SK-N-SH (cell line): ENCODE measurements around the gene B3GNT5. TPM values are rescaled to one million over a fixed set of nuclear protein-coding genes. Genes with fewer than 3 reads are reported as not detected.

Source experiments
- CTCF ChIA-PET: fragments of 300-600, 350-600 bp; formaldehyde crosslinking; extraction: SDS; loops from one replicate; lab custom pipeline; 2021; lab: Yijun Ruan, JAX
- POLR2A ChIA-PET: fragments of 350-600 bp; sonication (Branson Sonifier 250); formaldehyde crosslinking; extraction: SDS; loops from one replicate; lab custom pipeline; 2020; ENCODE audit warnings: antibody characterized with exemption, inconsistent platforms; lab: Yijun Ruan, JAX
- DNase-seq: peaks from one replicate; pipeline ENCODE4 v3.0.0; 2012
- H2AFZ ChIP-seq: fragments of 200-600 bp; sonication (generic); 2 replicates; pipeline ENCODE4 v1.8.1; 2016; ENCODE audit warnings: antibody characterized with exemption, mild to moderate bottlenecking, low read depth
- H3F3A ChIP-seq: fragments of 200-600 bp; sonication (generic); replicated peaks from 2 replicates; pipeline ENCODE3; 2016; ENCODE audit warnings: antibody characterized with exemption, mild to moderate bottlenecking; ENCODE audit not compliant: insufficient read depth
- H3K27ac ChIP-seq, 2 experiments: fragments of 200-500 bp in 1 of 2; fragments of 200-600 bp in 1 of 2; sonication (Bioruptor generic) in 1 of 2; sonication (generic), shearing (Covaris generic) in 1 of 2; 2 replicates each; pipeline versions ENCODE4 v1.5.1 to v1.6.1; 2014 to 2016; ENCODE audit warnings: low read depth in 2 of 2, inconsistent platforms in 1 of 2, low read length in 1 of 2, mild to moderate bottlenecking in 1 of 2, mixed read lengths in 1 of 2
- H3K27me3 ChIP-seq: fragments of 200-600 bp; sonication (generic), shearing (Covaris generic); 2 replicates; pipeline ENCODE4 v1.6.1; 2016; ENCODE audit warnings: mixed run types; ENCODE audit not compliant: insufficient read depth
- H3K36me3 ChIP-seq, 2 experiments: fragments of 200-500 bp in 1 of 2; fragments of 200-600 bp in 1 of 2; sonication (Bioruptor generic) in 1 of 2; sonication (generic) in 1 of 2; replicated peaks in 1 of 2; 2 replicates each; pipeline versions ENCODE3 to v1.5.1; 2014 to 2016; ENCODE audit warnings: low read length in 1 of 2, mild to moderate bottlenecking in 1 of 2; ENCODE audit not compliant: insufficient read depth in 2 of 2, control insufficient read depth in 1 of 2
- H3K4me1 ChIP-seq, 2 experiments: fragments of 200-500 bp in 1 of 2; fragments of 200-600 bp in 1 of 2; sonication (Bioruptor generic) in 1 of 2; sonication (generic), shearing (Covaris generic) in 1 of 2; 2 replicates each; pipeline versions ENCODE4 v1.5.1 to v1.6.1; 2014 to 2016; ENCODE audit warnings: low read depth in 1 of 2, low read length in 1 of 2, mixed run types in 1 of 2; ENCODE audit not compliant: insufficient read depth in 2 of 2, control insufficient read depth in 1 of 2
- H3K4me2 ChIP-seq: fragments of 200-600 bp; sonication (generic), shearing (Covaris generic); 2 replicates; pipeline ENCODE4 v1.6.1; 2017; ENCODE audit warnings: mixed run types
- H3K4me3 ChIP-seq, 2 experiments: fragments of 200-500 bp in 1 of 2; fragments of 200-600 bp in 1 of 2; sonication (Bioruptor generic) in 1 of 2; sonication (generic), shearing (Covaris generic) in 1 of 2; 2 replicates each; pipeline versions ENCODE4 v1.5.1 to v1.8.1; 2014 to 2016; ENCODE audit warnings: low read depth in 2 of 2, inconsistent platforms in 1 of 2, low read length in 1 of 2, mild to moderate bottlenecking in 1 of 2, mixed read lengths in 1 of 2, moderate library complexity in 1 of 2
- H3K79me2 ChIP-seq: fragments of 200-600 bp; sonication (generic); 2 replicates; pipeline ENCODE4 v1.8.1; 2017; ENCODE audit warnings: mild to moderate bottlenecking; ENCODE audit not compliant: insufficient read depth
- H3K9ac ChIP-seq: fragments of 200-600 bp; sonication (generic); 2 replicates; pipeline ENCODE4 v1.6.1; 2017; ENCODE audit warnings: mixed run types
- H3K9me2 ChIP-seq: fragments of 200-600 bp; sonication (generic); 2 replicates; pipeline ENCODE4 v1.6.1; 2017; ENCODE audit warnings: mixed run types
- H3K9me3 ChIP-seq: fragments of 200-600 bp; sonication (generic); 2 replicates; pipeline ENCODE4 v1.6.1; 2017; ENCODE audit warnings: mixed run types, mild to moderate bottlenecking, moderate library complexity
- H4K20me1 ChIP-seq: fragments of 200-600 bp; sonication (generic); 2 replicates; pipeline ENCODE4 v1.6.1; 2017; ENCODE audit warnings: mild to moderate bottlenecking, mixed run types; ENCODE audit not compliant: insufficient read depth
- CHD2 ChIP-seq: fragments of 150-350 bp; IDR thresholded peaks from 2 replicates; pipeline ENCODE4 v1.6.1; 2018; ENCODE audit warnings: low read length; ENCODE audit not compliant: partially characterized antibody
- EP300 ChIP-seq, 2 experiments: IDR thresholded peaks; 2 replicates each; pipeline versions ENCODE4 v1.4.0 to v1.6.1; 2012; ENCODE audit warnings: borderline replicate concordance in 1 of 2, low read depth in 1 of 2, low read length in 1 of 2
- EZH2phosphoT487 ChIP-seq: fragments of 200-600 bp; sonication (generic); IDR thresholded peaks from 2 replicates; pipeline ENCODE4 v1.6.1; 2017; ENCODE audit warnings: low read depth, mixed run types, mild to moderate bottlenecking, antibody characterized with exemption, moderate library complexity, borderline replicate concordance
- FOSL2 ChIP-seq: IDR thresholded peaks from 2 replicates; pipeline ENCODE4 v1.4.0; 2012; ENCODE audit warnings: low read depth, mild to moderate bottlenecking, moderate library complexity, borderline replicate concordance
- FOXJ3 ChIP-seq: sonication (generic); formaldehyde crosslinking; IDR thresholded peaks from 2 replicates; pipeline ENCODE4 v1.5.1; 2020; ENCODE audit warnings: mild to moderate bottlenecking, missing genetic modification reagents
- FOXM1 ChIP-seq: IDR thresholded peaks from 2 replicates; pipeline ENCODE4 v1.4.0; 2012; ENCODE audit warnings: low read depth, mild to moderate bottlenecking
- GABPA ChIP-seq: IDR thresholded peaks from 2 replicates; pipeline ENCODE4 v1.4.0; 2012; ENCODE audit warnings: low read depth, mild to moderate bottlenecking
- GATA2 ChIP-seq: sonication (generic); formaldehyde crosslinking; IDR thresholded peaks from 2 replicates; pipeline ENCODE4 v1.5.0; 2020; ENCODE audit warnings: mild to moderate bottlenecking, missing genetic modification reagents
- MAX ChIP-seq: IDR thresholded peaks from 2 replicates; pipeline ENCODE4 v1.4.0; 2012; ENCODE audit warnings: low read depth
- MEF2A ChIP-seq: IDR thresholded peaks from 2 replicates; pipeline ENCODE4 v1.4.0; 2012; ENCODE audit warnings: low read depth, borderline replicate concordance
- MXI1 ChIP-seq: IDR thresholded peaks from 2 replicates; pipeline ENCODE4 v1.6.1; 2012; ENCODE audit warnings: mild to moderate bottlenecking, low read depth, low read length, improper control_type of control experiment
- NFIC ChIP-seq: IDR thresholded peaks from 2 replicates; pipeline ENCODE4 v1.4.0; 2012; ENCODE audit warnings: borderline replicate concordance
- NRF1 ChIP-seq: IDR thresholded peaks from 2 replicates; pipeline ENCODE4 v1.6.1; 2012; ENCODE audit warnings: low read depth, mild to moderate bottlenecking, low read length
- PBX3 ChIP-seq: IDR thresholded peaks from 2 replicates; pipeline ENCODE4; 2012
- POLR2AphosphoS5 ChIP-seq: IDR thresholded peaks from 2 replicates; pipeline ENCODE4 v1.6.1; 2012; ENCODE audit warnings: low read depth, low read length
- RCOR1 ChIP-seq: fragments of 150-350 bp; IDR thresholded peaks from 2 replicates; pipeline ENCODE4 v1.6.1; 2017; ENCODE audit warnings: antibody characterized with exemption, low read length
- RFX5 ChIP-seq: IDR thresholded peaks from 2 replicates; pipeline ENCODE4 v1.6.1; 2012; ENCODE audit warnings: mild to moderate bottlenecking, improper control_type of control experiment, low read length
- TAF1 ChIP-seq: IDR thresholded peaks from 2 replicates; pipeline ENCODE4 v1.6.1; 2012; ENCODE audit warnings: low read depth, mild to moderate bottlenecking, low read length, moderate library complexity, borderline replicate concordance
- USF1 ChIP-seq: IDR thresholded peaks from 2 replicates; pipeline ENCODE4 v1.4.0; 2012; ENCODE audit warnings: low read depth, borderline replicate concordance
- USF2 ChIP-seq: fragments of 150-350 bp; IDR thresholded peaks from 2 replicates; pipeline ENCODE4 v1.6.1; 2017; ENCODE audit warnings: antibody characterized with exemption, low read length, low read depth, borderline replicate concordance
- ZBTB33 ChIP-seq: IDR thresholded peaks from 2 replicates; pipeline ENCODE4 v1.4.0; 2012; ENCODE audit warnings: low read depth, borderline replicate concordance
- WGBS: methylation state at CpG from one replicate; pipeline ENCODE4 v1.1.6; 2017; ENCODE audit warnings: low lambda C conversion rate; 5-methylcytosine and 5-hydroxymethylcytosine counted together
- polyA plus RNA-seq, 3 experiments: library from polyadenylated mRNA; depleted of rRNA; stranded (reverse); fragments of >200 nt; gene quantifications; 2 replicates each; pipeline ENCODE4 v1.2.3, GENCODE V29; 2012

B3GNT5 gene
- polyA plus RNA-seq, 1 of the 3 experiments (the other 2 are of a cell fraction), result 4.7 TPM

GRCh38 chr3:183230826-183231225 lies 22.2 kb upstream of the B3GNT5 start:
- POLR2A ChIA-PET, result no interaction called here
- H3K4me3 ChIP-seq, result no peak overlapping the region
- no peak overlapping the region for H3K9ac ChIP-seq
- H3K4me2 ChIP-seq, result no peak overlapping the region
- H3K27me3 ChIP-seq, result no peaks in the 10 kb centered on the region
- no peak for DNase-seq
- H3K36me3 ChIP-seq, result no peaks in the 10 kb centered on the region
- H3K9me2 ChIP-seq, result no peaks in the 10 kb centered on the region
- TF ChIP-seq MAX (no peak), USF2 (no peak), EP300 (IDR thresholded peaks at IDR 0.05; ENCODE audit: borderline replicate concordance in 1 of 2, low read depth in 1 of 2, low read length in 1 of 2) (no peak), FOXM1 (no peak), RCOR1 (no peak), EZH2phosphoT487 (no peak), GABPA (no peak), GATA2 (CRISPR knock-in tag) (no peak), MEF2A (no peak), RFX5 (no peak), FOSL2 (no peak), NFIC (no peak)
- H3K4me1 ChIP-seq, result no peaks in the 10 kb centered on the region
- H3K9me3 ChIP-seq, result no peaks in the 10 kb centered on the region
- CTCF ChIA-PET, result no interaction called here
- no peaks in the 10 kb centered on the region for H3F3A ChIP-seq
- H2AFZ ChIP-seq, result no peak overlapping the region
- H4K20me1 ChIP-seq, result no peaks in the 10 kb centered on the region
- 97% methylated on average over 3 of the region's 3 CpGs for WGBS
- no peak overlapping the region for H3K27ac ChIP-seq
- H3K79me2 ChIP-seq, result no peaks in the 10 kb centered on the region

- WGBS, result 61% methylated on average over 4 of the region's 4 CpGs
- ChIA-PET CTCF (no interaction called here), POLR2A (no interaction called here)
- H3K9me2 ChIP-seq, result no peaks in the 10 kb centered on the region
- H3K27me3 ChIP-seq, result no peaks in the 10 kb centered on the region
- no peak overlapping the region for H3K4me3 ChIP-seq
- H3K4me2 ChIP-seq, result no peak overlapping the region
- H3K27ac ChIP-seq, result no peak overlapping the region
- no peak overlapping the region for H3K9ac ChIP-seq
- H3K4me1 ChIP-seq, result no peaks in the 10 kb centered on the region
- H3K36me3 ChIP-seq, result no peaks in the 10 kb centered on the region
- H2AFZ ChIP-seq, result no peak overlapping the region
- H3F3A ChIP-seq, result no peaks in the 10 kb centered on the region
- no peak for DNase-seq
- no peaks in the 10 kb centered on the region for H4K20me1 ChIP-seq
- no peaks in the 10 kb centered on the region for H3K9me3 ChIP-seq
- no peaks in the 10 kb centered on the region for H3K79me2 ChIP-seq
- no peak for TF ChIP-seq GABPA
- no peak for TF ChIP-seq TAF1
- TF ChIP-seq POLR2AphosphoS5, result no peak
- no peak for TF ChIP-seq FOSL2
- no peak for TF ChIP-seq CHD2
- TF ChIP-seq NFIC, result no peak
- no peak for TF ChIP-seq USF2
- TF ChIP-seq MEF2A, result no peak
- no peak for TF ChIP-seq PBX3
- TF ChIP-seq MXI1, result no peak
- no peak for TF ChIP-seq EZH2phosphoT487
- TF ChIP-seq RCOR1, result no peak
- no peak for TF ChIP-seq NRF1
- TF ChIP-seq EP300 (IDR thresholded peaks at IDR 0.05; ENCODE audit: borderline replicate concordance in 1 of 2, low read depth in 1 of 2, low read length in 1 of 2), result no peak
- no peak for TF ChIP-seq MAX
- no peak for TF ChIP-seq GATA2 (CRISPR knock-in tag)
- TF ChIP-seq USF1, result no peak
- TF ChIP-seq FOXJ3, result no peak
- TF ChIP-seq ZBTB33, result no peak
Measured at GRCh38 chr3:183233966-183234365, 19.1 kb upstream of the B3GNT5 start.
